Mucosa of gallbladder (tissue), 1 donor: ENCODE measurements around the gene NPY5R. TPM values are rescaled to one million over a fixed set of nuclear protein-coding genes. Genes with fewer than 3 reads are reported as not detected.

Experiments used
- DNase-seq: peaks from one replicate; pipeline ENCODE4 v3.0.0-alpha.2; 2020; ENCODE audit warnings: low spot score
- total RNA-seq: library from RNA; stranded (reverse); gene quantifications from one replicate; pipeline ENCODE4 v1.2.1, GENCODE V29; 2021
- donor health status: DM: no; HTN: no; CAD: no.

The NPY5R gene
- total RNA-seq, 1 donor from 2014 or later, result 0.23 TPM

- DNase-seq, result no peak
Observed at GRCh38 chr4:163384926-163385325, 41.2 kb downstream of the NPY5R start.

DNA sequence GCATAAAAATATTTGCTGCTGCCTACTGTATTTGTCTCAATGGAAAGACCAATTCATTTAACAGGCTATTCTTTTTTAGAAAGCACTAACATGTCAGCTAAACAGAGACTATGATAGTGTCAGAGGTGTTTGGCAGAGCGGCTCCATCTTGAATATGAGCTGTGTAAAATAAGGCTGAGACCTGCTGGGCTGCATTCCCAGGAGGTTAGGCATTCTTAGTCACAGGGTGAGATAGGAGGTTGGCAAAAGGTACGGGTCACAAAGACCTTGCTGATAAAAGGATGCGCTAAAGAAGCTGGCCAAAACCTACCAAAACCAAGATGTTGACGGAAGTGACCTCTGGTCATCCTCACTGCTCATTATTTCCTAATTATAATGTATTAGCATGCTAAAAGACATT, 41.8 kb downstream of the NPY5R start:
- no peak for DNase-seq

- DNase-seq, result no peak
Observed at GRCh38 chr4:163391756-163392155, 48.1 kb downstream of the NPY5R start.

GRCh38 chr4:163392328-163392727, 48.6 kb downstream of the NPY5R start:
- no peak for DNase-seq

- no peak for DNase-seq
Observed at GRCh38 chr4:163393471-163393870, 49.8 kb downstream of the NPY5R start.

- DNase-seq, result no peak
Observed at GRCh38 chr4:163395055-163395454, 51.4 kb downstream of the NPY5R start.

GRCh38 chr4:163395758-163396157, 52.1 kb downstream of the NPY5R start:
- no peak for DNase-seq

- no peak for DNase-seq
Observed at GRCh38 chr4:163398238-163398637, 54.5 kb downstream of the NPY5R start.

DNA sequence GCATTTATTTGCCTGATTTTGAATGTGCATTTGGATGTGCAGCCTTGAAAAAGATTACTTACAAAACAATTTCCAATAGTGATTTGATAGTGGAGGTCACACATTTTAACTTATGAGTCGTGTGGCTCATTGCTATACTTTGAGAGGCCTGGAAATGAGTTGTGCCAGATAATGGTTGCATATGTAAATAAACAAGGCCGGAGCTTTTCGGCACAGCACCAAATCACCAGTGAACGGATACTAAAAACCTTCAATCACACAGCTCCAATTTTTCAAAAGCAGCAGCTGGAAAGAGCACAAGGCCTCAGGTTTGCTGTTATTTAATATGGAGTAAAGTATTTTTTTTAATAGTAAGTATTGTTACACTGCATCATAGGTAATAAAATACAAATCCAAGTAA, 57.2 kb downstream of the NPY5R start:
- DNase-seq, result no peak

Other genes with a start within 250 kb of the NPY5R start
- 17.3 TPM for gene NAF1, start 177.0 kb upstream of the NPY5R start, total RNA-seq
- gene NPY1R, start 11.3 kb upstream of the NPY5R start, total RNA-seq, result 6.3 TPM
- gene TKTL2, start 129.9 kb downstream of the NPY5R start, total RNA-seq, result not detected
- gene TMA16, start 150.8 kb downstream of the NPY5R start, total RNA-seq, result 13.9 TPM